DND-41 (cell line): ENCODE results near the gene GREM2.

Experiments
- EZH2 ChIP-seq: IDR thresholded peaks from 3 replicates; pipeline ENCODE4 v1.6.1; 2012; ENCODE audit warnings: borderline replicate concordance, low read depth, mild to moderate bottlenecking, moderate library complexity, low read length, inconsistent platforms; ENCODE audit not compliant: severe bottlenecking
- TF ChIP-seq, protein P1 (sequence below): IDR thresholded peaks from 2 replicates; pipeline ENCODE4 v1.5.1; 2012; ENCODE audit warnings: borderline replicate concordance, low read length, moderate library complexity, mild to moderate bottlenecking; ENCODE audit not compliant: poor library complexity, severe bottlenecking; ENCODE audit errors: extremely low read depth

DNA sequence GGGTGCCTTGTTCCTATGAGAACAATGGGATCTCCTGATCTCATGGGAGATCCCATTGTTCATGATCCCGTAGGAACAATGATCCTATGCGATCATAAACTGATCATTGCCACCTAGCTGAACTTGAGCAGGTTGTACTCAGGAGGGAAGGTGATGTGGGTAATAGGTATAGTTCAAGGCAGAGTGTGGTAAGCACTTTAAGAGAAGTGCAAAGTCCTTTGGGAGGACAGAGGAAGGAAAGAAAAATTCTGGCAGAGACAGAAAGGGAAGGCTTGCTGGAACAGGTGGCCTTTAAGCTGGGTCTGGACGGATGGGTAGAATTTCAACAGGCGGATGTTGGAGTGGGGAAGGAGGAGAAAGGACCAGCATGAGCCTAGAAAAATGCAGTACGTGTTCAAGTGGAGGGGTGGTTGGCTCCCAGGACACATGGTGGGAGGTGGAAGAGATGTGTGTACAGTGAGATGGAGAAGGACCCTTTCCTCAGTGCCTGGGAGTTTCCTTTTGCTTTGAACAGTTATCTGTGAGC is 22.3 kb downstream of the GREM2 start:
- TF ChIP-seq, protein P1, sequence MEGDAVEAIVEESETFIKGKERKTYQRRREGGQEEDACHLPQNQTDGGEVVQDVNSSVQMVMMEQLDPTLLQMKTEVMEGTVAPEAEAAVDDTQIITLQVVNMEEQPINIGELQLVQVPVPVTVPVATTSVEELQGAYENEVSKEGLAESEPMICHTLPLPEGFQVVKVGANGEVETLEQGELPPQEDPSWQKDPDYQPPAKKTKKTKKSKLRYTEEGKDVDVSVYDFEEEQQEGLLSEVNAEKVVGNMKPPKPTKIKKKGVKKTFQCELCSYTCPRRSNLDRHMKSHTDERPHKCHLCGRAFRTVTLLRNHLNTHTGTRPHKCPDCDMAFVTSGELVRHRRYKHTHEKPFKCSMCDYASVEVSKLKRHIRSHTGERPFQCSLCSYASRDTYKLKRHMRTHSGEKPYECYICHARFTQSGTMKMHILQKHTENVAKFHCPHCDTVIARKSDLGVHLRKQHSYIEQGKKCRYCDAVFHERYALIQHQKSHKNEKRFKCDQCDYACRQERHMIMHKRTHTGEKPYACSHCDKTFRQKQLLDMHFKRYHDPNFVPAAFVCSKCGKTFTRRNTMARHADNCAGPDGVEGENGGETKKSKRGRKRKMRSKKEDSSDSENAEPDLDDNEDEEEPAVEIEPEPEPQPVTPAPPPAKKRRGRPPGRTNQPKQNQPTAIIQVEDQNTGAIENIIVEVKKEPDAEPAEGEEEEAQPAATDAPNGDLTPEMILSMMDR: no peak
- TF ChIP-seq EZH2: no peak
